NCI-H748 treated with DMSO at 0.1 percent for 48 hours (cell line): ENCODE results near the gene TM4SF18.

ENCODE experiments used
- DNase-seq: peaks from one replicate; lab custom pipeline; 2025; lab: John Stamatoyannopoulos, UW

TM4SF18 gene

DNA sequence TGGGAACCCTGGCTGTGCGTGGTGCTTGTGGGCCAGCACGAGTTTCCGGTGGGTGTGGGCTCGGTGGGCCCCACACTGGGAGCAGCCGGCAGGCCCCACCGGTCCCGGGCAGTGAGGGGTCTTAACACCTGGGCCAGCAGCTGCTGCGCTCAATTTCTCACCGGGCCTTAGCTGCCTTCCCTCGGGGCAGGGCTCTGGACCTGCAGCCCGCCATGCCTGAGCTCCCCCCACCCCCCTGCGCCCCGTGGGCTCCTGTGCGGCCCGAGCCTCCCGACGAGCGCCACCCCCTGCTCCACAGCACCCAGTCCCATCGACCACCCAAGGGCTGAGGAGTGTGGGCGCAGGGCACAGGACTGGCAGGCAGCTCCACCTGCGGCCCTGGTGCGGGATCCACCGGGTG lies 49.4 kb downstream of the TM4SF18 start:
- DNase-seq, result no peak

DNA sequence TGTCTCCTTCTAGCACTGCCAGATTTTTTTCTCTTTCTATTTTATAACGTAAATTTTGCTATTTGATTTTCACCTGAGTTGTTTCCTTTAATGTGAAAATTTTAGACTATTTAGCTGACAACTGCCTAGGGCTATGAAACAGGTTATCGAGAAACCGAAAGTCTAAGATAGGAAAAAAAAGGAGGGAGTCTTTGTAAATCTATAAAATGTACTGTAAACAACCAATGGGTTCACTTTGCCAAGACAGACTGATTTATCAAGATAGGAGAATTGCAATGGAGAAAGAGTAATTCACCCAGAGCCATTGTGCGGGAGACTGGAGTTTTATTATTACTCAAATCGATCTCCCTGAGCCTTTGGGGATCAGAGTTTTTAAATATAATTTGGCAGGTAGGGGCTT lies 50.0 kb downstream of the TM4SF18 start:
- no peak for DNase-seq

DNA sequence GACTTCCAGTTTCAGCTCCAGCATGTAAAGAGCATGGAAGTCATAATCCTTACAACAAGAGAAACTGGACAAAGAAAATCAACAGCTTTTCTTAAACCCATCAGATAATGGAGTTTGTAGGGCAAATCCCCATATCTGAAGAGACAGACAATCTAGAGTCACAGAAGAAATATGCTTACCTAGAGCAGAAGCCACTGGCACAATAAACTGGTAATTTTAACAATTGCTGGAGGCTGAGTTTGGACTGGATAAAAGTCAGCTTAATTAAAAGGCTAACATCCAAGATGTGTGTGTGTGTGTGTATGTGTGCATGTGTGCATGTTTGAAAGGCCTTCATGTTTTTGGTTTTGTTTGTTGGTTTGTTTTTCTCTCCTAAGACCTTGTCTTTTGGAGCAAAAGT lies 50.6 kb downstream of the TM4SF18 start:
- no peak for DNase-seq

DNA sequence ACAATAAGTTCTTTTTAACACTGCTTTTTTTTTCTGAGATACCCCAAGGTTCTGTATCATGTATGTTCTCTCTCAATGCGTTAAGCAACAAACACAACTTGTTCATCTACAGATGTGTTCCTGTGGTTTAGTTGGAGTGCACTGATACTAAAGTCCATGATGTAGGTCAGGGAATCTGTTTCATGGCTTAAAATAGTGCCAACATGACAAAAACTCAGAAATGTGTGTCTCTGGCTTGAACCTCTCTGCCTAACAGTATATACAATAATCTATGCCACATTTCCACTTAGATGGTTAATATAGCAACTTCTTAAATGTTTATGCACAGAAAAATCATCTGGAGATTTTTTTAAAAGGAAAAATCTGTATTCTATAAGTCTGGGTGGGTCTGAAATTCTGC lies 51.1 kb downstream of the TM4SF18 start:
- no peak for DNase-seq

DNA sequence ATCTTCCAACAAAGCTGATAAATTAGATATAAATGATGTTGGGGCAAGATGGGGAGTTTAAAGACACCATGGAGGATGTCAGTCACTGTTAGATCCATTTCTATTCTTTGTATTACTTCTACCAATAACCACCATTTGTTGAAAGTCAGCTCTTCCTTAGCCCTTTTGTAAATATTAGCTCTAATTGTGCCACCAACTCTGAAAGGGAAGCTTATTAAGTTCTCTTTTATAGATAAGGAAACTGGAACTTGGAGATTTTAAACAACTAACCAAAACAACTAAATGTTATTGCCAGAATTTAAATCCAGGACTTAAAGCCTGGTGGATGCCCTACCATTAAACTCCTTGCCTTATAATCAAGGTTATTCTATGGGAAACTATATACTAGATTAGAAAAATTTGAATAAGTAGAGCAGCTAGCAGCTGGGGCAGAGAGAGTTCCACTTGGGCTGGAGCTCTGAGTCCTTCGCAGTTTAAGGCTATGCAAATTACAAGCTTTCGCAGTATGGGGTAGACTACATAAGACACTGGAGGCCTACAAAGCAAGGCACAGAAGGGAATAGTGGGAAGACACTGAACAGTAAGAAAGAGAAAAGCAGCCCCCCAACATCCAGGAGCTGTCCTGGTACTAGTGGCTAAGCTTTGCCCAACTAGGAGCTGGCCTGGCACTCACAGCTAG lies 52.6 kb downstream of the TM4SF18 start:
- no peak for DNase-seq

DNA sequence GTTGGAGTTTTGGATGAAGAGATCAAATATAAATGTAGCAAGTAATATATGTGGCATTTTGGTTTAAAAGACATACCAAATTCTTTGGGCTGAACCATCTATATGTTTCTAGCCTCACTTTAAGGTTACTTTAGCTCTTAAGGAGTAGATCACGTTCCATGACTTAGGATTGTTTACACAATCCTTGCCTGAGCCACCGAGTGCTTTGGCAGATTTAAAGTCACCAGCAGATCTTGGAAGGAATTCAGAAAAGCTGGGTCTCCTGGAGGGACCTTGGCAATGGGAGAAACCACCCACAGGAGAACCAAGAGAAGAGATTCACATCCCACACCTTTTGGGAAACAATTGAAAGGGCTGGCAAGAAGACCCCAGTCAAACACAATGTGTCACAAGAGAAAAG lies 54.5 kb downstream of the TM4SF18 start:
- no peak for DNase-seq

DNA sequence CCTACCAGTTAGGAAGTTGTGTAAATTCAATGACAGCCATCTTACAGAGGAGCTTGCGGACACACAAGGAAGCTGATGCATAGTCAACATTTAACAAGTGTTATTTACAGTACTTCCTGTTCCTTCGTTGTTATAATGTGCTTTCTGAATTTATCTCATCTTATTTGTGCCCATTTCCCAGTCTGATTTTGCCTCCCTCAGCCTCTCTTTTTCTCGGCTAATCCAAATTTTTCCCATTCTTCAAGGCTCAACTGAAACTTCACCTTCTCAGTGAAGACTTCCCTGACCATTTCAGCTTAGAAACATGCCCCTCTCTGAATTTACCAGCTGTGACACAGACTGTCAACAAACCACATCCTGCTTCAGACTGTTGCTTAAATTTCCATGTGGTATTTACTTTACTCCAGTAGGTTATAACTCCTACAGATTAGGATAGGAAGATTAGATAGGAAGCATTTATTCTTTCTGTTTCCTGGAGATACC lies 56.1 kb downstream of the TM4SF18 start:
- peak; percentile 9 for DNase-seq

DNA sequence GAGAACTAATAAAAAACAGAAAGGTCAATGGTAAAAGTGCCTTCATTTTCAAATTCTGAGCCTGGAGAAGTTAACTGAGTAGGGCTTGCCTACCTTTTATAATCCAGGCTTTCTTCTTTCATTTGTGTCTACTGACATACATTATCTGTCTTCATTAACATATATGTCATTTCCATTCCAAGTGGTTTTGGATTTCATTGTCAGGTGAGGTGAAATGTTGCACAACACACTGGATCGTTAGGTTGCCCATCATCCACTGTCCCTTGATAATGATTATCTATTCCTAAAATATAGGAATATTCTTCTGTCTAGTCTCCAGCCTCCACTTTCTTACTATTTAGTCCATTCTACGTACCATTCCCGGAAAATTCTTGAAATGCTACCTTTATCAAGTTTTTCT lies 56.8 kb downstream of the TM4SF18 start:
- no peak for DNase-seq

DNA sequence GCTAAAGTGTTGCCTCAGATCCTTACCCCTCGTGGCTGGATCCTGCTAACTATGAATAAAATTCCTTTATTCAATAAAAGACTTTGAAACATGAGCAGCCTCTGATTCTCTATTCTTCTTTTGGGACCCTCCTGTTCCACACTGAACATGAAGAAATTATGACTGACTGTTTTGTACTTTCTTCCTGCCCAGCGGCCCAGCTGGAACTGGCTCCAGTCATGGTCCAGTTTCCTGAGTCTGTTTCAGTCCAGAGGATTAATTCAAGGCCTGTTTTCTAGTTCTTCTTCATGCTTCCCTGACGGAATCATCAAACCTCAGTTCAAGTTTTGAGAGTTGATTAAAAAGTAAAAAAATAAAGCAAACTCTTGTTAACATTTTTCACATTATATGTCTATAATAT lies 59.2 kb downstream of the TM4SF18 start:
- no peak for DNase-seq

DNA sequence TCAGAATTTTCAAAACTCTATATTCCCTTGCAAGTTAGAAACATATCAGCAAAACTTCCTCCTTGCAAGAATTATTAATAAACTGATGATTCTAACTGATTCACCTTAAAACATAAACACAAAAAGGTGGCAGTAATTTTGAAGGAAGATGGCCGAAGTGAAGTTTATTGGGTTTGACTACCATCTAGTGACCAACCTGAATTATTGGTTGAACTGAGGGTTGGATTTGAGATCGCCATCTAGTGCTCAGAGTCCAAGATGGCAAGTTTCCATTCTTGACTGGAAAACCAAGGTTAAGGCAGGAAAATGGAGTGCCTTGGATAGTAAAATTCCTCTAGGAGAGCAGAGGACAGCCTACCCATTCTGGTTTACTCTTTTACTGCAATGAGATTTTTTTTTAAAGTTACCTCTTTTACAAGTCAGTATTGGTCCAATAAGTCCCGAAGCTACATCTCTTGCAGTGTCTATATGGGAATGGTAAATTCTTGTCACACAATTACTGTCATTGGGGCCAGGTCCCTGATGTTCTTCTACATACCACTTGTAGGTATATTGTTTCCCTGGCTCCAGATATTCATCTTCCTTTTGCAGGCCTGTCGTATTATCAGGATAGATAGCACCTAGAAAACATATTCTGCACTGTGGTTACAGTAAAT lies 60.2 kb downstream of the TM4SF18 start:
- peak; percentile 64 for DNase-seq

DNA sequence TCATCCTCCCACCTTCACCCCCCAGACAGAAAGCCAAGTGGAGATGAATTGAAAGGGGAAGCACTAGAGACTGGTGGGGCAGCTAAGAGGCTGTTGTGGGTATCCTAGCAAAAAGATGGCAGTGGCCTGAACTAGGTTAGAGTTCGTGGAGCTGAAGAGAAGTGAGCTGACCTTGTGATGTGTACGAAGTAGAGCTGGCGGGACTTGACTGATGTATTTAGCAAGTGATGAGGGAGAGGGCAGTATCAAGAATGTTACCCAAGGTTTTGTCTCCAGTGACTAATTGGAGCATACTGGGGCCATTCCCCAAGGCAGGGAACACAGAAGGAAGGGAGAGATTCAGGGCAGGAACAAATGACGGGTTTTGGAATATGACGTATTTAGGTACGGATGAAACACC lies 61.8 kb downstream of the TM4SF18 start:
- no peak for DNase-seq

DNA sequence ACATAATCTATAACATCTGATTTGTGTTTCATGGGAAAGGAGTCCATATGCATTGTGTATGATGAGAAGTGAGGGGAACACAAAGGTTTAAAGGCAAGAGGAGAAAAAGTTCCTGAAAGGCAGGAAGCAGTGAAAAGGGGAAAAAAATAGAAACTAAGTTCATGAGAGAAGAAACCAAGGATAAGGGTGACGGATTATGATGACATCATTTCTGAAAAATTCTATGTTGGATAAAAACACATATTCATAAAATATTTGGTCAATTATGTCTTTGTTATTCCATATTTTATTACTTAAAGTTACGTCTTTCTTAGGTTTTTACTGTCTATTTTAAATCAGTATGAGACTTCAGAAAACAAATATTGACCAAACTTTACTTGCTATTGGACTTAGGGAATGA lies 63.3 kb downstream of the TM4SF18 start:
- no peak for DNase-seq

DNA sequence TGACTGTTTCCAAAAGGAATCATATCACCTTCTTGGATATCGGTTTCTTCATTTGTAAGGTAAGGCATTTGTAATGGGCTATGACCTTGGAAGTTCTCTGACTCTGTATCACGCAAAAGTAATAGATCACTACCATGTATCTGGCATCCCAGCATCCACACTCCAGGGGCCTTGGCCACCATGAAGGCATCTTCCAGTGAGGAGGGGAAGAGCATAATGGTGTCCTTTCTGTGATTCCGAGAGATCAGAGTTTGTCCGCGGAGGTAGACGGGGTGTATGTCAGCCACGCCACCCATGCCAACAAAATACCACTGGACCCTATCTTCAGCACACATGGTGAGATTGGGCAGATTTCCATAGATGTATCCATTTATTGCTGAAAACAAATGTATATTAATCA lies 63.7 kb downstream of the TM4SF18 start:
- no peak for DNase-seq
